GM12874 (cell line): ENCODE data around the gene ATP8B1.

Source experiments
- CTCF ChIP-seq: IDR thresholded peaks from 2 replicates; pipeline ENCODE4 v1.5.1; 2011; ENCODE audit warnings: low read depth, mild to moderate bottlenecking, control low read depth, low read length, moderate library complexity; ENCODE audit not compliant: insufficient read depth

Gene ATP8B1

GRCh38 chr18:57839942-57840381 lies 36.8 kb upstream of the ATP8B1 start:
- TF ChIP-seq CTCF: no peak

GRCh38 chr18:57837917-57838548 lies 34.9 kb upstream of the ATP8B1 start:
- no peak for TF ChIP-seq CTCF

DNA sequence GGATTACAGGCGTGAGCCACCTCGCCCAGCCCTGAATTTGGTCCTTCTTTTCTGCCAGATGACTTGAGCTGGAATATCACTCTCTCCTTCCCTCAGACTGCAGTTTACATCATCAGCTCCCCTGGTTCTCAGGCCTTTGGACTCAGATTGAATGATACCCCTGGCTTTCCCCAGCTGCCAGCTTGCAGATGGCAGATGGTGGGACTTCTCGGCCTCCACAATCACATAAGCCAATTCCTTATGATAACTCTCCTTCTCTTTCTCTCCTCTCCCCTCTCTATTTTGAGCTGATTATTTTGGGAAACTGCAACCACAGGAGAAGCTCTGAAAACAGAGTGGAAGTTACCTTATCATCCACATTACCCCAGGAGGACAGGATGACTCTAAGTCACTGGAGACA lies 33.4 kb upstream of the ATP8B1 start:
- TF ChIP-seq CTCF: no peak

DNA sequence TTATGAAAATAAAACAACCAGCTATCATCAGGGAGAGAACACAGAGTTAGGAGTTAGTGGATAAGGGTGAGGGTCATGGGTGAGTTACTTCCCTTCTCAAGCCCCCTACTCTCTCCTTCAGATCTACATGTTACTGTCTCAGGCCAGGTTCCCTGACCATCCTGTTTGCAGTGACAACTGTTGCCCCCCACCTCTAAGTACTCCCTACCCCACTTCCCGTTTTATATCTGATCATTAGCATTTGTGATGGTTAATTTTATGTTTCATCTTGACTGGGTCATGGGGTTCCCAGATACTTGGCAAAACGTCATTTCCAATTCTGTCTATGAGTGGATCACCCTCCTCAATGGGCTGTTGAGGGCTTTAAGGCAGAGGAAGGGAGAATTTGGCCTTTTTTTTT lies 32.8 kb upstream of the ATP8B1 start:
- TF ChIP-seq CTCF: no peak

DNA sequence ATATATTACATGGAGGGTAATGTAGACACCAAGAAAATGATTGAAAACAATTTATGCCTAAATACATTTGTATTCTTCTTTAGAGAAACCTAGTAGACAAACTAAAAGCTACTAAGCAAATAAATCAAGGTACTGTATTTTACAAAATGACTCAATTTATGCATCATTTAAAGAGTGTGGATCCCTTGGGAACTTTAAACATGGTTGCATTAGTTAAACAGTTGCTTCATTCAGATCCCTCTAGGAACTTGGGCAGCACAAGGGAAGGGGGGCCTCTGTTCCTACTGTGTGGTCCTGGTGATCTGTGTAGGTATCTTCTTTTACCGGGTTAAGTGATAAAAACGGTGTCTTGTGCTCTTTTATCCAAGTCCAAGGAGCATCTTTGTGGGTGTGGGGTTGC lies 31.5 kb upstream of the ATP8B1 start:
- TF ChIP-seq CTCF: no peak

- no peak for TF ChIP-seq CTCF
These were observed 30.5 kb upstream of the ATP8B1 start for GRCh38 chr18:57833441-57834101.

GRCh38 chr18:57832730-57833129 lies 29.6 kb upstream of the ATP8B1 start:
- TF ChIP-seq CTCF: no peak
